ENCODE data around the gene WDR37.
A peak's percentile ranks its signal among the peaks of the same experiment; 100 is the strongest.
"Not testable (repeated sequence)": the region's sequence is repeated elsewhere in the genome, so short reads cannot be mapped to it uniquely, and the experiment has no call there.

WDR37 gene

GRCh38 chr10:1040133-1040532 is 16.1 kb upstream of the WDR37 start:
- DNase-seq (ENCODE audit: low read depth in 2 of 3, low spot score in 2 of 3): no peak

- no peak for DNase-seq (ENCODE audit: low read depth in 2 of 3, low spot score in 2 of 3)
Observed at GRCh38 chr10:1041514-1041913, 14.7 kb upstream of the WDR37 start.

- DNase-seq (ENCODE audit: low read depth in 2 of 3, low spot score in 2 of 3): no peak
Observed at GRCh38 chr10:1043532-1043995, 12.6 kb upstream of the WDR37 start.

GRCh38 chr10:1044146-1044545 is 12.0 kb upstream of the WDR37 start:
- DNase-seq (ENCODE audit: low read depth in 2 of 3, low spot score in 2 of 3): no peak

GRCh38 chr10:1044964-1045363 is 11.2 kb upstream of the WDR37 start:
- DNase-seq (ENCODE audit: low read depth in 2 of 3, low spot score in 2 of 3): no peak

GRCh38 chr10:1045415-1045814 is 10.8 kb upstream of the WDR37 start:
- DNase-seq (ENCODE audit: low read depth in 2 of 3, low spot score in 2 of 3): no peak

- DNase-seq (ENCODE audit: low read depth in 2 of 3, low spot score in 2 of 3): no peak
Observed at GRCh38 chr10:1047937-1048336, 8.2 kb upstream of the WDR37 start.

GRCh38 chr10:1048349-1048731 is 7.8 kb upstream of the WDR37 start:
- no peak for DNase-seq (ENCODE audit: low read depth in 2 of 3, low spot score in 2 of 3)

- peak; percentile 92 to 94 (median 93) for DNase-seq (ENCODE audit: low read depth in 2 of 3, low spot score in 2 of 3)
Observed at GRCh38 chr10:1048732-1049424, 7.3 kb upstream of the WDR37 start, which contains the start of gene IDI1. Gene IDI1 (minus strand): TSS chr10:1049119. CDS start chr10:1049003, 116 bp downstream.

- DNase-seq (ENCODE audit: low read depth in 2 of 3, low spot score in 2 of 3): no peak
Observed at GRCh38 chr10:1049425-1049958, 6.7 kb upstream of the WDR37 start.

- DNase-seq (ENCODE audit: low read depth in 2 of 3, low spot score in 2 of 3): no peak
Observed at GRCh38 chr10:1050145-1050544, 6.0 kb upstream of the WDR37 start.

- no peak for DNase-seq (ENCODE audit: low read depth in 2 of 3, low spot score in 2 of 3)
Observed at GRCh38 chr10:1050554-1050953, 5.6 kb upstream of the WDR37 start.

GRCh38 chr10:1054684-1055083 is 1.5 kb upstream of the WDR37 start:
- DNase-seq (ENCODE audit: low read depth in 2 of 3, low spot score in 2 of 3): no peak

- no peak for DNase-seq (ENCODE audit: low read depth in 2 of 3, low spot score in 2 of 3)
Observed at GRCh38 chr10:1057106-1057657, 997 bp downstream of the WDR37 start.

- no peak for DNase-seq (ENCODE audit: low read depth in 2 of 3, low spot score in 2 of 3)
Observed at GRCh38 chr10:1058017-1058416, 1.8 kb downstream of the WDR37 start.

GRCh38 chr10:1059902-1060301 is 3.7 kb downstream of the WDR37 start:
- no peak for DNase-seq (ENCODE audit: low read depth in 2 of 3, low spot score in 2 of 3)

GRCh38 chr10:1061930-1062774 is 6.0 kb downstream of the WDR37 start:
- no peak for DNase-seq (ENCODE audit: low read depth in 2 of 3, low spot score in 2 of 3)

- no peak for DNase-seq (ENCODE audit: low read depth in 2 of 3, low spot score in 2 of 3)
Observed at GRCh38 chr10:1063232-1063865, 7.2 kb downstream of the WDR37 start.

GRCh38 chr10:1064964-1065247 is 8.7 kb downstream of the WDR37 start:
- DNase-seq (ENCODE audit: low read depth in 2 of 3, low spot score in 2 of 3): no peak

GRCh38 chr10:1066734-1067133 is 10.5 kb downstream of the WDR37 start:
- not testable (repeated sequence) for DNase-seq (ENCODE audit: low read depth in 2 of 3, low spot score in 2 of 3)

All from activated CD8-positive, alpha-beta memory T cell treated with anti-CD3 and anti-CD28 coated beads for 48 hours (primary cell).